ENCODE results near the gene ANKRD6.

The ANKRD6 gene

GRCh38 chr6:89655122-89655521 is 222.2 kb downstream of the ANKRD6 start:
- DNase-seq (ENCODE audit: low spot score): no peak
- TF ChIP-seq CTCF (IDR thresholded peaks at IDR 0.05; ENCODE audit: borderline replicate concordance, control extremely low read depth, extremely low read depth, insufficient read depth, missing control alignments): no peak
- in situ Hi-C loops (cut with MboI; ENCODE audit: low sequenced_read_pairs, unreplicated experiment): no loop called here

GRCh38 chr6:89657445-89658158 is 224.7 kb downstream of the ANKRD6 start:
- in situ Hi-C loops (cut with MboI; ENCODE audit: low sequenced_read_pairs, unreplicated experiment): no loop called here
- no peak for TF ChIP-seq CTCF (IDR thresholded peaks at IDR 0.05; ENCODE audit: borderline replicate concordance, control extremely low read depth, extremely low read depth, insufficient read depth, missing control alignments)
- DNase-seq (ENCODE audit: low spot score): no peak

- TF ChIP-seq CTCF (IDR thresholded peaks at IDR 0.05; ENCODE audit: borderline replicate concordance, control extremely low read depth, extremely low read depth, insufficient read depth, missing control alignments): no peak
- in situ Hi-C loops (cut with MboI; ENCODE audit: low sequenced_read_pairs, unreplicated experiment): no loop called here
- DNase-seq (ENCODE audit: low spot score): no peak
Observed at GRCh38 chr6:89660981-89661380, 228.0 kb downstream of the ANKRD6 start.

GRCh38 chr6:89661559-89661958 is 228.6 kb downstream of the ANKRD6 start:
- in situ Hi-C loops (cut with MboI; ENCODE audit: low sequenced_read_pairs, unreplicated experiment): no loop called here
- no peak for TF ChIP-seq CTCF (IDR thresholded peaks at IDR 0.05; ENCODE audit: borderline replicate concordance, control extremely low read depth, extremely low read depth, insufficient read depth, missing control alignments)
- DNase-seq (ENCODE audit: low spot score): no peak

GRCh38 chr6:89662659-89663223 is 229.8 kb downstream of the ANKRD6 start:
- TF ChIP-seq CTCF (IDR thresholded peaks at IDR 0.05; ENCODE audit: borderline replicate concordance, control extremely low read depth, extremely low read depth, insufficient read depth, missing control alignments): no peak
- no peak for DNase-seq (ENCODE audit: low spot score)
- in situ Hi-C loops (cut with MboI; ENCODE audit: low sequenced_read_pairs, unreplicated experiment): no loop called here

- in situ Hi-C loops (cut with MboI; ENCODE audit: low sequenced_read_pairs, unreplicated experiment): no loop called here
- no peak for TF ChIP-seq CTCF (IDR thresholded peaks at IDR 0.05; ENCODE audit: borderline replicate concordance, control extremely low read depth, extremely low read depth, insufficient read depth, missing control alignments)
- DNase-seq (ENCODE audit: low spot score): no peak
Observed at GRCh38 chr6:89667872-89668556, 235.1 kb downstream of the ANKRD6 start.
